GM03348 (cell line): ENCODE measurements around the gene C10orf67.
A peak's percentile ranks its signal among the peaks of the same experiment; 100 is the strongest.

Experiments used
- DNase-seq: peaks from one replicate; pipeline ENCODE4 v3.0.0; 2012; ENCODE audit warnings: low spot score

The C10orf67 gene

GRCh38 chr10:23195846-23196600, 148.6 kb downstream of the C10orf67 start:
- no peak for DNase-seq

- DNase-seq: no peak
Observed at GRCh38 chr10:23194966-23195845, 149.4 kb downstream of the C10orf67 start.

DNA sequence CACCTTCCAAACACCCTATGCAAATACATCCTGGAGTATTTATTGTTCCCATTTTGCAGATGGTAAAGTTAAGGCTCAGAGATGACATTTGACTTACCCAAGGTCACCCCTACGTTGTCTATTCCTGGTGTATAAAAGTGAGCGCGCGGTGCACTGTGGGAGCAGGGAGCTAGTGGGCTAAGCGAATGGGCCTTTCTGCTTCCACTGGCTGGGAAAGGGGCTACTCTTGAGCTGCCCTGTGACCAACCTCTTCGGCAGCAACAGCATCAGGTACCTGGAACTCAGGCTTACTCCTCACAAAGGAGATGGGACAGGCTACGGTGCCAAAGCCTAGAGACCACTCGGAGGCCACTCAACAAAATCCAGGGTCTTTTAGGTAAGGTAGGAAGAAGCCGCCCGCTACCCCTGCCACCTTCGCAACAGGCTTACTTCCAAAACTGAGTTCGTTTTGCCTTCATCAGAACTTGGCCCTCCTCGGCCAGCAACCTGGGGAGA, 150.1 kb downstream of the C10orf67 start:
- no peak for DNase-seq

DNA sequence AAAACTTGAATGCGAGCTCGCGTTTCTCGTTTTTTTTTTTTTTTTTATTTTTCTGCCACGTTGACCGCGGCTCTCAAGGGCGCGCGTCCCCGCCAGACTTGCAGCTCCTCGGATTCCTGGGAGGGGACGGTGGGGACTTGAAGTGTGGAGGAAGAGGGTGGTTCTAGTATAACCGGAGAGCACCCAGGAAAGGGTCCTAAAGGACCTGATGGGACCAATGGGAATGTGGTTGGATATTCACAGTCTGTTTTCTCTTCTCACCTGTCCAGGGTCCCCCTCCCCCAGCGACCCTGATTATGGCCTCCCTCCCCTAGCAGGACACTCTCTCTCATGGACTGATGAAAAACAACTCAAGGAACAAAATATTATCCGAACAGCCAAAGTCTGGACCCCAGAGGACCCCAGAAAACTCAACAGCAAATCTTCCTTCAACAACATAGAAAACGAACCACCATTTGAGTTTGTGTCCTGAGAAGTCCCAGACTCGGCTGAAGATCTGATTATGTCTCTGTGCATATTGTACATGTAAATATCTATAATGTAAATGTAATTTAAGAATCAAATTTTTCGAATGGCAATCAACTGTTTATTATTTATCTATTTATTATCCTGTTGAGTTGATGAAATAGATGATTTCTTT, 151.0 kb downstream of the C10orf67 start:
- no peak for DNase-seq

DNA sequence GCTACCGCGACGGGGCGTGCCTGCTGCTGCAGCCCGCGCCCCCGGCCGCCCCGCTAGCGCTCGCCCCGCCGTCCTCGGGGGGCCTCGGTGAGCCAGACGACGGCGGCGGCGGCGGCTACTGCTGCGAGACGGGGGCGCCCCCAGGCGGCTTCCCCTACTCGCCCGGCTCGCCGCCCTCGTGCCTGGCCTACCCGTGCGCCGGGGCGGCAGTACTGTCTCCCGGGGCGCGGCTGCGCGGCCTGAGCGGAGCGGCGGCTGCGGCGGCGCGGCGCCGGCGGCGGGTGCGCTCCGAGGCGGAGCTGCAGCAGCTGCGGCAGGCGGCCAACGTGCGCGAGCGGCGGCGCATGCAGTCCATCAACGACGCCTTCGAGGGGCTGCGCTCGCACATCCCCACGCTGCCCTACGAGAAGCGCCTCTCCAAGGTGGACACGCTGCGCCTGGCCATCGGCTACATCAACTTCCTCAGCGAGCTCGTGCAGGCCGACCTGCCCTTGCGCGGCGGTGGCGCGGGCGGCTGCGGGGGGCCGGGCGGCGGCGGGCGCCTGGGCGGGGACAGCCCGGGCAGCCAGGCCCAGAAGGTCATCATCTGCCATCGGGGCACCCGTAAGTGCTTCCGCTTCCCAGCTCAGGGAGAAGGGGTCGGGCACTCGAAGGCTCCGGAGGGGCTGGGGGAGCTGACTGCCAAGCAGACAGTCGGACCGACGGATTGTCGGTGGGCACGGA, 151.7 kb downstream of the C10orf67 start:
- DNase-seq: no peak

DNA sequence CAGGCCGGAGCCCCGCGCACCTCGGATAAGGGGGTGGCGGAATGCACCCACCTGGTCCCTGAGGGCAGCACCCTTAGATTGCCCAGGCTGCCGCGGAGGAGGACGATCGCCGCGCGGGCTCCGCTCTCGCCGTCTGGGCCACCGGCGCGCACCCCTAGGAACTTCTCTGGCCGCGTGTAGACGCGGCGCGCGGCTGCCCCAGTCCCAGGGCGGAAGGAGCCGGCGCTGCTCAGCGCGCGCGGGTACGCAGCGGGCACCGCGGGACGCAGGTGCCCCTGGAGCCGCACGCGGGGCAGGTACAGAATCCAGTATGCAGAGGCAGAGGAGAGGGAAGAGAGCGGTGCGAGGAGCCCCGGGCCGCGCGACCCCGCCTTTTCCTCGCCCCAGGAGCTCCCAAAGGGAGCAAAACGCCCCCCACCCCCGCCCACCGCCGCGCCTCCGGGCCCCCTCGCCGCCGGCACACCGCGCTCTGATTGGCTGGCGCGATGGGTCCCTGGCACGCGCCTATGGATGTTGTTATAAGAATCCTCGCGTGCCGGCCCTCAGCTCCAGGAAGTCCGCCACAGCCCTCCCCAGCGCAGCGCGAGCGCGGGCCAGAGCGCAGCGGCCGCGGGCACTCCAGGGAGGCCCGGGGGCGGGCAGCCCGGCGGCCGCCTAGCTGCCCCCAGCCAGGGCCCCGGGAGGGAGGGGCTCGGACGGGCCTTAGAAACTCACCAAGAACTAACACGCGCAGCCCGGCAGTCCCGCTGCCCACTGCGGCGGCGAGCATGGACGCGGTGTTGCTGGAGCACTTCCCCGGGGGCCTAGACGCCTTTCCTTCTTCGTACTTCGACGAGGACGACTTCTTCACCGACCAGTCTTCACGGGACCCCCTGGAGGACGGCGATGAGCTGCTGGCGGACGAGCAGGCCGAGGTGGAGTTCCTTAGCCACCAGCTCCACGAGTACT, 152.6 kb downstream of the C10orf67 start, which contains the start of gene PTF1A:
PTF1A (plus strand) TSS at position 549 of the 948 bp plus-strand sequence; CDS start at position 768, 219 bp downstream.
- no peak for DNase-seq

DNA sequence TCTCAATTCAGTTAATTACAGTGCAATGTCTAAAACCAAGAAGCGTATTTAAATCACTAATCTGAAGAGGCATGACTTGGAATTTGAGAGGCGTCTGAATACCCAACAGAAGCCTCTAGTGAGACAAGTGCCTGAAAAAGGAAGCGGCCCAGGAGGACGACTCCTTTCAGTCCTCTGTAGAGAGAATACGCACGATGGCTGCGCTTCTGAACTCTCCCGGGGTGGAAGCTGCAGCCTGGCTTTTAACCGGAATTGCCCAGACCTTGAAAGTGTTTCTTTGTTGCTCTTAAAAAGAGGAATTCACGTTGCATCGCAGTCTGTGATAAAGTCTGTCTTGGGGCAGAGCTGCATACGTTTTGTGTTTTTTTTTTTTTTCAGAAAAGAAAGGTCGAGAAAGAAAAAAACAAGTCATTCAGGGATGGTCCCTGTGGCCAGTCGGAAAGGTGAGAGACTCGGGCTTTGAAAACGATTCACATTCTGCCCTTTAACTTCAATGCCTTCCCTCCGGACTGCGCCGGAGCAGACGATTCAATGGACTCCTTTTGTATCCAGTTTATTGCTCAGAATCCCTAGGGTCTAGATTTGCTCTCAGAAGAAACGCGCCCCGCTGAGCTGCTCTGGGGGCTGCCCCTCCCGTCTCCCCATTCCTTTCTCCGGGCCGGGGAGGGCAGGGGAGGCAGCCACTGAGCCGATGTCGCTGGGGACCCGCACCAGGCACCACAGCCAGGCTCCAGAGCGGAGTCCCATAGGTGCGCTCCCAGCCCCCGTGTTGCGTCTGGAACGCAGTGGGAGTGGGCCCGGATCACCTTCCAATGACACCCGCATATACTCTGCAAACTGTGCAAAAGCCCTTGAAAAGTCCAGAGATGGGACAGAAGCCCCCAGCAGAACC, 153.5 kb downstream of the C10orf67 start:
- DNase-seq: no peak

- no peak for DNase-seq
Observed at GRCh38 chr10:23189024-23189423, 155.6 kb downstream of the C10orf67 start.

GRCh38 chr10:23187155-23187554, 157.4 kb downstream of the C10orf67 start:
- DNase-seq: no peak

DNA sequence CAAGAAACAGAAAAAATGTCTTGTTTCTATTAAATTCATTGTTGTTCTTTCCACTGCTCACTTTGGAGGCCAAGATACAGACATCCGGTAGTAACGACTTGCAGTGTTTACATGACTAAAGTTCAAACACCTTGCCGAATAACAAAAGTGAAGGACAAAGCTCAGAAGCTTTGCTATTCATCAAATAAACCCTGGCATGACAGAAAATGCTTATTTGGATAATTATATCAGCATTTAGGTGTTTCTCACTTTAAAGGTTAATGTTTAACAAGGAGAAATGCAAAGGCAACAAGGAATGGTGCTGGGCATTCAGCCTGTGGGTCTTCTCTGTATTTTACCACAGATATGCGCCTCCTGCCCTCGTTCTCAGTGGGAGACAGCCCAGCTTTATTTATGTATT, 157.9 kb downstream of the C10orf67 start:
- DNase-seq: no peak

DNA sequence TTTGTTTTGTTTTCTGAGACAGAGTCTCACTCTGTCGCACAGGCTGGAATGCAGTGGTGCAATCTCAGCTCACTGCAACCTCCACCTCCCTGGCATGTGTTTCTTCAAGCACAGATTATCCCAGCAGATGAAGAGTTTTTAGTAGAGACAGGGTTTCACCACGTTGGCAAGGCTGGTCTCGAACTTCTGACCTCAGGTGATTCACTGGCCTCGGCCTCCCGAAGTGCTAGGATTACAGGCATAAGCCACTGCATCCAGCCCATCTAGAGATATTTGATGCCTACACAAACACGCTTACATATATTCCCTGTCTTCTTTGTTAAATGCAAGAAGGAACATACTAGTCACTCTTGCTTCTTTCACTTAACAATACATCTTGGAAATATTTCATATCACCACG, 158.4 kb downstream of the C10orf67 start:
- DNase-seq: no peak

GRCh38 chr10:23174977-23175512, 169.6 kb downstream of the C10orf67 start:
- no peak for DNase-seq

DNA sequence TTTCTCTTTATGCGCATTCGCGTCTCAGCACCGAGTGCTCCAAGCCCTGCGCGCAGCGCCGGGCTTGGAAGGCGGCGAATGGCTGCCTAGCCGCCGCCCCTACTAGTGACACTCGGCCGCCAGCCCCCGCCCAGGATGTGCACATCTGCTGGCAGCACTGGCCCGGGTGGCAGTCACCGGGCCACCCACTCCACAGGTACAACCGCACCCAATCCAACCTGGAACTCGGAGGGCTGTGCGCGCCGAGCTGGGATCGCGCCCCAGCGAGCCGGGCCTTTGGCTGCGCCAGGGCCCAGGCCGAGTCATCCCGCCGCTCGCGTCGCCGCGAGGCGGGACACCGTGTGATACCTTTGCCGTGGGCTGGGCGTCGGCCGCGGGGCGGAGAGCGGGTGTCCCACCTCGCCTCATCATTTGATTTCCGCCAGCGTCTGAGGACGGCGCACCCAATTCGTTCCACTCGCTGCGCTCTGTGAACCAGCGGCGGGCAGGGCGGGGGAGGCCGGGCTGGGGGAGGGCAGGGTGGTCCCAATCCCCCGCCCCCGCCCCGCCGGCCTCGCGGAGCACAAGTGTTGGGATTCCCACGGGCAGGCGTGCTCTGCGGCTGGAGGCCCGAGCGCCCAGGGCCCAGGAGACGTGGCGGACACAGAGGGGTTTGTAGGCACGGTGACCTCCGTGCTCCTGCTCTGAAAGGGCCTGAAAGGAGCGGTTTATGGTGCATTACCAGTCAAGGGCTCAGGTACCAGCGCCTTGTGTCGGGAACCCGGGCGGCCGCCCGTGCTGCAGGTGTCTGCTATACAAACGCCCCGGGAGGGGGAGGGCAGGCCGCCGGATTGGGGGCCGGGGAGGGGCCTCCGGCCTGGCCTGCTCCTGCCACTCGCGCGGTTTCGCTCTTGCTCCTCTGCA, 170.3 kb downstream of the C10orf67 start:
- DNase-seq: no peak

DNA sequence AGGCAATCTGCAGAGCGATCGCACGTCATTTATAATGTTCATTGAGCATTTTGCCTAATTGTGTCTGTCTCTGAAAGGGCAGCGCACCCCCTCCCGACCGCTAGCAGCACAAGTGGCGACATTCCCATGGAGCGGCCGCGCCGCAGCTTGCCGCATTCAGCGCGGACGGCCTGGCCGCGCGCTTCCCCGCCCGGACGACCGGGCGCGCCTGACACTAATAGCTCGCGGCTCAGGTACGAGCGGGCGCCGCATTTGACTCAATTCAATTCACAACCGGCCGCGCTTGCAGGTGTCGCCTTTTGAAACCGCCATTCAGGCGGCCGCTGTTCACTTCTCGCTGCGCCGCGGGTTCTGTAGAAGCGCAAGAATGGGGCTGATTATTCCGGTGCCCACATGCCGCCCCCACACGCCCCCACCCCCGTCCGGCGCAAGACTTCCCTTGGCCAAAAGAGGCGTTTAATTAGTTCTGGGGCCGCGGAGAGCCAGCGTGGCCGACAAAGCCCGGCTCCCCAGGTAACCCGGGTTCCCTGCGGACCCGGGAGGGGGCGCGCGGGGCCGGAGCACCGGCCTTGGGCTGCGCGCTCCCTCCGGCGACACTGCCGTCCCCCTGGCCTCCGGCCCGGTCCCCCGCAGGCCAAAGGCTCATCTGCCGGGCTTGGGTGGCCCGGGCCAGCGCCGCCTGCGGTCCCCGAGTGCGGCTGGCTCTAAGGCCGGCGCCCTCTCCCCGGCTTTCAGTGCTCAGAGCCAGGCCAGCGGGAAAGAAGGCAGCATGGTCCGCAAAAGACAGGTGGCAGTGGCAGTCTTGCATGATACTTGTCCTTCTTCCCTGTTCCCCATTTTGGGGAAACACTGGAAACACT, 171.2 kb downstream of the C10orf67 start:
- DNase-seq: no peak

GRCh38 chr10:23172429-23173213, 172.0 kb downstream of the C10orf67 start:
- DNase-seq: no peak

GRCh38 chr10:23171232-23171876, 173.2 kb downstream of the C10orf67 start:
- DNase-seq: peak; percentile 60
